ENCODE results near the gene IDH3G. TPM values are rescaled to one million over a fixed set of nuclear protein-coding genes. Genes with fewer than 3 reads are reported as not detected.
A peak's percentile ranks its signal among the peaks of the same experiment; 100 is the strongest.

Gene IDH3G
- total RNA-seq, 1 donor from 2014 or later = 351 TPM

DNA sequence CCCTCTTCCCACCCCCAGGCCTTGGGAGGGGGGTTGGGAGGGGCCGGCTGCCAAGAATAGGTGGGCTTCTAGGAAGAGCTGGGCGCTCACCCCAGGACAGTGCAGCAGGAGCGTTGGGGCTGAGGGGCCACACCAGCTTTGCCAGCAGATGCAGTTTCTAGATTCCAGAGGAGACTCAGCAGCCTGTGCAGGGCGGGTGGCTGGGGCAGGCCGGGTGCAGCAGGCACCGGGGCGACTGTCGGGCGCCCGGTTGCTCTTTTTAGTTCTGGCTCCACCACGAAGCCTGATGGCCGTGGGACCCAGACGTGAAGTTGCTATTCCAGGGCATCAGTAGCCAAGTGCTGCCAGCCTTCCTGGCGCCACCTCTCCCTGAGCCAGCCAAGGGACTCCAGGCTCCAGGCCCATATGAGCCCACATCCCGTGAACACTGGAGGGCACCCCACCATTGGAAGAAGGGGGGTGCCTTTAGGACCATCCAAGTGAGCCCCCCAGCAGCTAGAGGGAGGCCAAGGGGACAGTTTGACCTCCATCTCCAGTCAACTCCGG is 6.1 kb upstream of the IDH3G start:
- Histone ChIP-seq H3K4me3 (no peak overlapping the region), H3K4me1 (peaks cover 3 to 7% of the 10 kb centered on the region in 2 donors), H3K36me3 (peaks cover 6 to 22% of the 10 kb centered on the region in 2 donors), H3K27me3 (no peaks in the 10 kb centered on the region), H3K9me3 (no peaks in the 10 kb centered on the region), H3K27ac (peak overlapping the region; percentile 63 to 80)
- DNase-seq (ENCODE audit: low spot score in 2 of 2) = no peak
- intact Hi-C loops (cut with DNase I) = no loop called here
- TF ChIP-seq, protein P1, sequence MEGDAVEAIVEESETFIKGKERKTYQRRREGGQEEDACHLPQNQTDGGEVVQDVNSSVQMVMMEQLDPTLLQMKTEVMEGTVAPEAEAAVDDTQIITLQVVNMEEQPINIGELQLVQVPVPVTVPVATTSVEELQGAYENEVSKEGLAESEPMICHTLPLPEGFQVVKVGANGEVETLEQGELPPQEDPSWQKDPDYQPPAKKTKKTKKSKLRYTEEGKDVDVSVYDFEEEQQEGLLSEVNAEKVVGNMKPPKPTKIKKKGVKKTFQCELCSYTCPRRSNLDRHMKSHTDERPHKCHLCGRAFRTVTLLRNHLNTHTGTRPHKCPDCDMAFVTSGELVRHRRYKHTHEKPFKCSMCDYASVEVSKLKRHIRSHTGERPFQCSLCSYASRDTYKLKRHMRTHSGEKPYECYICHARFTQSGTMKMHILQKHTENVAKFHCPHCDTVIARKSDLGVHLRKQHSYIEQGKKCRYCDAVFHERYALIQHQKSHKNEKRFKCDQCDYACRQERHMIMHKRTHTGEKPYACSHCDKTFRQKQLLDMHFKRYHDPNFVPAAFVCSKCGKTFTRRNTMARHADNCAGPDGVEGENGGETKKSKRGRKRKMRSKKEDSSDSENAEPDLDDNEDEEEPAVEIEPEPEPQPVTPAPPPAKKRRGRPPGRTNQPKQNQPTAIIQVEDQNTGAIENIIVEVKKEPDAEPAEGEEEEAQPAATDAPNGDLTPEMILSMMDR (IDR thresholded peaks at IDR 0.05) = no peak

DNA sequence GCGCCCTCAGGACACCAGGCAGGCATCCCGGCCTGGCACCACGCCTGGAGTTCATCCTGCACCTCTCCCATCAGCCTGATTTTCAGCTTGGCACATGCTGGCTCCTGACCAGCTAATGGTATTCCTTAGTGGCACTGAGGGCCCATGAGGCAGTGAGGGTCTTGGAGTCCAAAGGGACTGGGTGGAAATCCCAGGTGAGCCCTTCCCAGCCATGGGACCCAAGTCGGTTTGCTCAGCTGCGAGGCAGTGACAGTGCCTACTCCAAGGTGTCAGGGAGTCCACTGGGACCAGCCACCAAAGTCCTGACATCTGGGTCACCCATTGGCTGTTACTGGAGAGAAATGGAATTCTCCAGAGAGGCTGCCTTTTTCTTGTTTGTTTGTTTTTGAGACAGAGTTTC is 5.2 kb upstream of the IDH3G start:
- TF ChIP-seq, protein P1 (IDR thresholded peaks at IDR 0.05) = no peak
- DNase-seq (ENCODE audit: low spot score in 2 of 2) = no peak
- peaks cover 6 to 22% of the 10 kb centered on the region in 2 donors for H3K36me3 ChIP-seq
- no peak overlapping the region for H3K4me3 ChIP-seq
- no peaks in the 10 kb centered on the region for H3K9me3 ChIP-seq
- intact Hi-C loops (cut with DNase I) = no loop called here
- H3K27ac ChIP-seq = peak overlapping the region in 1 of 2 donors; percentile 80
- H3K27me3 ChIP-seq = no peaks in the 10 kb centered on the region
- peaks cover 3 to 7% of the 10 kb centered on the region in 2 donors for H3K4me1 ChIP-seq

DNA sequence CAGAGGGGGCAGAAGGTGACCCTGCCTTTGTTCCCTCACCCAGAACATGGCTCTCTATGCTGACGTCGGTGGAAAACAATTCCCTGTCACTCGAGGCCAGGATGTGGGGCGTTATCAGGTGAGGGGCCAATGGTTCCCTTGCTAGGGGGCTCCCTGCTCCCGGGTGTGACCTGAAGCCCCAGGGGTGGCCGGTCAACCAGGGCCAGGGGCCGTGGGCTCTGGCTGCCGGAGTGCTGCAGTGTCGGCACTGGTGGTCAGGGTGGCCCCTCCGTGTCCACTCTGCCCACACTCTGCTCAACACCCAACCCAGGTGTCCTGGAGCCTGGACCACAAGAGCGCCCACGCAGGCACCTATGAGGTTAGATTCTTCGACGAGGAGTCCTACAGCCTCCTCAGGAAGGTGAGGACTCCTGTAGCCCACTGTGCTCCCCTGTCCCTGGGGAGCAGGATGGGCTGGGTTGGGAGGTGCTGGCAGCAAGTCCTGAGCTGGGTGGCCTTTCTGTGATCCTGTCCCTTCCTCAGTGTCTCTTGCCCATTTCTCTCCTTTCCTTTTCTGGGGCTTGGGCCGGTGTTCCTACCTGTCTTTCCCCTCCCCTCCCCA is 3.3 kb upstream of the IDH3G start:
- DNase-seq (ENCODE audit: low spot score in 2 of 2) = no peak
- Histone ChIP-seq H3K9me3 (no peaks in the 10 kb centered on the region), H3K27me3 (no peaks in the 10 kb centered on the region), H3K27ac (no peak overlapping the region), H3K4me1 (peaks cover 5 to 7% of the 10 kb centered on the region in 2 donors), H3K4me3 (no peak overlapping the region), H3K36me3 (peaks cover 6 to 22% of the 10 kb centered on the region in 2 donors)
- TF ChIP-seq, protein P1 (IDR thresholded peaks at IDR 0.05) = no peak
- intact Hi-C loops (cut with DNase I) = no loop called here

DNA sequence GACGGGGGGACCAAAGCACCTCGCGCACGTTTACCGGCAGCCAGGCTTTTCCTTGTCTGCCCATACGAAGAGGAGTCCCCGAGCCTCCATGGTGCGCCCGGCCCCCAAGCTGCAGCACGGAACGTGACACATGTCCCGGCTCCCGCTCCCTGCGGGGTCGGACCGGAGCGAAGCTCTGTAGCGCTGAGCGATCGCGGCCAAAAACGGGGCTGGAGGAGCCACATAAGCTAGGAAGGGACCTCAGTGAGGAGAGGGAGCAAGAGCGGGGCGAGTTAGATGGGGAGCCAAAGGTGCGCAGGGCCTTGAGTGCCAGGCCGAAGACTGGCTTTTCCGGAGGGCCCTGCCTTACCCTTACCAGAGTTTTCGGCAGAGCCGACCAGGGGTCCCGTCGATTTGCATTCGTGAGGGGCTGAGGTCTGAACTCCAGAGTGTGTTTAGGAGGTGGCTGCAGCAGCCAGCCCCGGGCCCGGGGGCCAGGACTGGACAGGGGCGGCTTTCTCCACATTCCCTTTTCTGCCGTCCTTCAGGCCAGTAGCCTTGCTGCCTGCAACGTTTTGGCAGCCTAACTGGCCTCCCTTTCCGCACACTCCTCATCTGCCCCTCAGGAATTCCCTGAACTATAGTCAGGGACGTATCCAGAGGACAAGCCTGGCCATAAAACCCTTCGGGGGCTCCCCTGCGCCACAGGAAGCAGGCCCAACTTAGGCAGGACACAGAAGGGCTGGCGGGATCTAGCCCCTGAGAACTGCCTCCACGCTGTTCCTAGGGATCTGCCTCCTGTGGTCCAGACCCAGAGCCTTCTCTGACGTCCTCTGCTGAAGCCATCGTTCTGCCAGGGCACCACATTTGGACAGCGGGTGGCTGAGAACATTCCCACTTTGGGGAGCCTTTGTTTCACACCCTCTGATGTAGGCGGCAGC is 982 bp upstream of the IDH3G start:
- TF ChIP-seq, protein P1 (IDR thresholded peaks at IDR 0.05) = no peak
- peaks cover 3 to 6% of the 10 kb centered on the region in 2 donors for H3K4me1 ChIP-seq
- H3K36me3 ChIP-seq = peaks cover 6 to 26% of the 10 kb centered on the region in 2 donors
- H3K4me3 ChIP-seq = peak overlapping the region; percentile 71 to 76
- H3K27ac ChIP-seq = peak overlapping the region; percentile 93 to 96
- no peaks in the 10 kb centered on the region for H3K27me3 ChIP-seq
- H3K9me3 ChIP-seq = no peaks in the 10 kb centered on the region
- intact Hi-C loops (cut with DNase I) = loop anchor here (1.0 kb wide), 2 partner anchors 71 to 133 kb away; partner anchors contain the start of genes ABCD1 and BCAP31
- DNase-seq (ENCODE audit: low spot score in 2 of 2) = peak in 1 of 2 donors; percentile 69

DNA sequence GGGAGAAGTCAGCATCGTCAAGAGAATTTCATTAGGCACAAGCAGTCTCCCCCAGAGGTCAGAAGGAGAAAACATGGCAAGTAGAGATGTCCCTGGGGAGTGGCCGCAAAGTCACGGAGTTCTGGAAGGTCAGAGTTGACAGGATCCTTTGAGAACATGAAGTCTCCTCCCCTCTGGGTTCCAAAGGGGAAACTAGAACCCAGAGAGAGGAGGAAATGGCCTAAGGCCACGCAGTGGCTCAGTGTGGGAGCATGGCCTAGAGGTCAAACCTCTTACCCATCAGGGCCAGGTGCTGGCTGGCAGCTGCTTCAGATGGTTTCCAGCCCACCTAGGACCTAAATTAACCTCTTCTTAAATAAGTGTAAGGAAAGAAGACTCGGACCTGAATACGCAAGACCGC is 884 bp downstream of the IDH3G start:
- H3K36me3 ChIP-seq = peaks cover 1 to 30% of the 10 kb centered on the region in 2 donors
- H3K27ac ChIP-seq = peak overlapping the region; percentile 93 to 96
- H3K4me3 ChIP-seq = peak overlapping the region; percentile 71 to 76
- intact Hi-C loops (cut with DNase I) = no loop called here
- H3K4me1 ChIP-seq = peaks cover 0 to 6% of the 10 kb centered on the region in 2 donors
- no peaks in the 10 kb centered on the region for H3K9me3 ChIP-seq
- DNase-seq (ENCODE audit: low spot score in 2 of 2) = no peak
- TF ChIP-seq, protein P1 (IDR thresholded peaks at IDR 0.05) = no peak
- no peaks in the 10 kb centered on the region for H3K27me3 ChIP-seq

Measured in ascending aorta (tissue), 2 donors.